DMS153 treated with DMSO at 0.1 percent for 48 hours (cell line): Measurements from ENCODE around the gene SPDYA.
"Not testable (repeated sequence)": the region's sequence is repeated elsewhere in the genome, so short reads cannot be mapped to it uniquely, and the experiment has no call there.

Experiments used
- DNase-seq: peaks from one replicate; lab custom pipeline; 2025; ENCODE audit not compliant: unreplicated experiment; lab: John Stamatoyannopoulos, UW

SPDYA gene

DNA sequence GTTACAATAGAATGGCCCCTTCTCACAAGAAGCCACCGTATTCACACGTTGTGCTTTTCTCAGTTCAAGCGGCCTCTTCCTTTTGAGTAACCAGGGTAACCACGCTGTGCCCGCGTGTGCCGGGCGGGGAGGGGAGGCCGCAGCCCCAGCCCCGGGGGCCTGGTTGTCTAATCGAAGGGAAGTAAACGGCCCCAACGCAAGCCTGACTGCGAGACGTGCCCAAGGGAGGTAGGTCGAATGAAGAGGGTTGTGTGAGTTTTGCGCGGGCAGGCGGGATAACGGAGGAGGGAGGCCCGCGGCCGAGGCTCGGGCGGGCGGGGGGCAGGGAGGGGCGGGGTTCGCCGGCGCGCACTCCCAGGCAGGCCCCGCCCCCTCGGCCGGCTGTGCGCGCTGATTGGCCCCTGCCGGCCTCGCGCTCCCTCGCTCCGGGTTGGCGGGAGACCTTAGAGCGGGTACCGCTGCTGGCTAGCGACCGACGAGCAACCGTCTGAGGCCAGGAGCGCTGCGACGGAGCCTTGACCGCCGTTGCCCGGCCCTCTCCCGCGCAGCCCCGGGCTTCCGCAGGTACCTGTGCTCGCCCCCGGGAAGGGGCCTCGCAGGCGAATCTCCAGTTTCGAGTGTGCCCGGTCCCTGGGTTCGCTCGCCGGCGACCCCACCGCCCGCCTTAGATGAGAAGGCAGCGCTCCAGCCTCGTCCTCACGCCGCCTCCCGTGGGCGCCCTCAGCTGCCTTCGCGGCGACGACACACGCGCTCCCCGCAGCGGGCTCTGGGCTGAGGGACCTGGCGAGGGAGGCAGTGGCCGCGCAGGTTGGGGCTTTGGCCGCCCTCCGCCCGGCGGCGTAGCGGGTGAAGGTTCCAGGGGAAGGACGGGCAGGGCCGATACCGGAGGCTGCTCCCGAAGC is at the start of gene SPDYA:
SPDYA (plus strand) TSS at position 451 of the 902 bp plus-strand sequence. CDS start 5,181 bp downstream, outside the sequence.
- DNase-seq, result peak; percentile 14

DNA sequence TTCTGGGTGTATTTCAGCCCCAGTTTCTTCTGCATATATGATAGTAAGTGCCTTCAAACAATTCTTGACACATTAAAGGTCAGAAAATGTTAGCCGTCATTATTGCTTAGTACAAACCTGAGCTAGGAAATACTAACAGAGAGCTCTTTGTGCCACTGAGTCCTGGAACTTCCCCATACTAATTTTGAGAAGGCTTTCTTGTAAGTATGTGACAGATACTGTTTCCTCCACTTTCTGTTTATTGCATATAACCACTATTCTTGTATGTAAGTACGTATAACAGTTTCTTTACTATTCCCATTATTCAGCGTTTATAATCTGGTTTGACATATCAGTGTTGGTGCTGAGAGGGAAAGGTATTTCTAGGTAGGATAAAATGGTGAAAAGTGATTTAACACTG is 49.2 kb upstream of the SPDYA start:
- no peak for DNase-seq

DNA sequence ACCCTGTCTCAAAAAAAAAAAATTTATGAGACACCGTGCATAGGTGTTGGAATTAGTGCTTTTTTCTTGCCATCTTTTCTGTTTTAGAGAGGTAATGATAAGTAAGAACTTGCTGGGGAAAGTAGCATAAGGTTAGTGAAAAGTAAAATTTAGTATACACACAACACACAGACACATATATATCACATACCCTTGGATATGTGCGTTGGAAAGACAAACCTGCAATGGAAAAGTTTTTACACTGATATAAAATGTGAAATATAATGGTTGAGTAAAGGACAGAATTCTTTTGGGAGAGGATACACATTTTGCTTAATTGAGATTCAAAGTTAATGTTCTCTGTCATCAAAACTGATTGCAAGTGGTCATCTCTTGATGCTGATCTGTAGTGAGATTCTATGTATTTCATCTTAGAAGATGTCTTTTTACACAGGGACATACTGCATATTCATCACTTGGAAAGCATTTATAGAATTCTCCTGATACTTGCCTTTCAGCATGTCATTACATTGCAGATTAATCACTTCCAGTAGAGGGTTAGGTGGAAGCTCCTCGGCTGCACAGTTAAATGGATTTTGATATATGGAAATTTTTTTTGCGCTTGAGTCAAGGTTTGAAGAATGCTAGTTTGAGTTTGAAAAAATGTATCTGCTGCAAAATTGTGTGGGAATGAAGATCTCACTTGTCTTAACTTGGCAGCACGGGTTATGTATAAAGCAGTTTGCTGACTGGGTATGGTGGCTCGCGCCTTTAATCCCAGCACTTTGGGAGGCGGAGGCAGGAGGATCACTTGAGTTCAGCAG is 45.5 kb upstream of the SPDYA start:
- DNase-seq, result no peak

DNA sequence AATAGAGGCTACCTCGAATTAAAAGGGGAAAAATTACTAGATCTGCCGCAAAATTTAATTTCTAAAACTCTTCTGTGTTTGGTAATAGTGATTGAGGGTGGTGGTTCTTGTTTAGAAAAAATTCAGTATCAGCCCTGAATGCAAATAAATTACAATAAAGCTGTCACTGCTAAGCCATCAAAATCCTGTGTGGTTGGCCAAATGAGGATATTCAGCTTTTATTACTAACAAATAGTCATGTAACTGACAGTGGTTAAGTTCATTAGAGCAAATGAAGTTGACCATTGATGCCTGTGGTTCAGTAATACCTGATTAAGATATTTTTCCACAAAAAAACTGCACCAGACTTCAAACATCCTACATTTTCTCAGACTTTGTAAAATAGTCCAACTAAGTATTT is 44.6 kb upstream of the SPDYA start:
- no peak for DNase-seq

DNA sequence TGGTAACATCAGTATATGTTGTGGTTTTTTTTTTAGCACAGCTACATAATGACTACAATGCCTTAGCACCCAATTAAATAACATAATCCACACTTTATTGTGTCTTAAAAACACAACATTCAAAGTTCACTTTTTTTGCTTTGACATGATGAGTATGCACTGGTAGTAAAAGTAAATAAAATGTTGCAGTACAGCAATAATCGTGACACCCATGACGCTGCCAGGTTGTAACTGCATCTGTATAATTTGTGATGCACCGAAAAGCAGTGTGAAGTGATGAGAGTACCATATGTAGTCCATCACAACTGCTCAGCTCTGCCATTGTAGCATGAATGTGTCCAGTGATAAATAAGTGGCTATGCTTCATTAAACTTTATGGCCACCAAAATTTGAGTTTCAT is 43.3 kb upstream of the SPDYA start:
- no peak for DNase-seq

DNA sequence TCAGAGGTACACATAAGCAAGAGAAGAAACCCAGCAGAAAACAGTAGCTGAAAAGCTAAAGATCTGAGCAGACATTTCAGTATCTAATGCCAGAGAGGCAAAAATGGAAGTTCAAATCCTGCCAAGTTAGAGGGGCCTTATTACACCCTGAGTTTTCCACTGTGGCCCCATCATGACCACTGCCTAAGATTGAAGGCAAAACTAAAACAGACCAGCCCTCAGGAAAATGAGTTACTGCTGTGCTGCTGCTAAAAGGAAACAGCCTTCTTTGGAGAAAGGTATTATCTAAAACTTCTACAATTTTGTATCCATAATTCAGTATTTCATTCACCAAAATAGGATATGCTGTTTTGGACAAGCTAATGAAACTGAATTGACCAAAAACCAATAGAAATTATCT is 42.2 kb upstream of the SPDYA start:
- no peak for DNase-seq

DNA sequence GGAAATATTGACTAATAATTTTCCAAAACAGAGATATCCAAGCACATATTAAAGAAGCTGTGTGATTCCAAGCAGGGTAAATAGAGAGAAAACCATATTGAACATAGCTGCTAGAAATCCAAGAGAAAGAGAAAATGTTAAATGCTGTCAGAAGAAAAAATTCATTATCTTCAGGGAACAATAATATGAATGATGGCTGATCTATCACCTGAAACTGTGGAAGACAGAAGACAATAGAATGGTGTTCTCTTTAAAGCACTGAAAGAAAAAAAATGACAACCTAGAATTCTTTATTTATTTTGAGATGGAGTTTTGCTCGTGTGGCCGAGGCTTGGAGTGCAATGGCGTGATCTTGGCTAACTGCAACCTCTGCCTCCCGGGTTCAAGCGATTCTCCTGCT is 41.7 kb upstream of the SPDYA start:
- no peak for DNase-seq

DNA sequence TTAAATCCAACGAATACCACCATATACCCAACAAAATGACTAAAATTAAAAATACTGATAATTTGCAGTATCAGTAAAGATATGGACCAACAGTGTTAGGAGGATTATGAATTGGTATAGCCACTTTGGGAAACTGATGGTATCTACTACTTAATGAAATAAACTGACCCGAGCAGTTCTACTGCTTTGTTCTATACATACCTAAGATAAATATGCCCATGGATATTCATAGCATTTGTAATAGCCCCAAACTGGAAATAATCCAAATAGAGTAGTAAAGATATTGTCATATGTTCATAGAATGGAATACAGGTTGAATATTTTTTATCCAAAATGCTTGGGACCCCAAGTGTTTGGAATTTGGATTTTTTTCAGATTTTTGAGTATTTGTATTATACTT is 38.3 kb upstream of the SPDYA start:
- DNase-seq, result no peak

DNA sequence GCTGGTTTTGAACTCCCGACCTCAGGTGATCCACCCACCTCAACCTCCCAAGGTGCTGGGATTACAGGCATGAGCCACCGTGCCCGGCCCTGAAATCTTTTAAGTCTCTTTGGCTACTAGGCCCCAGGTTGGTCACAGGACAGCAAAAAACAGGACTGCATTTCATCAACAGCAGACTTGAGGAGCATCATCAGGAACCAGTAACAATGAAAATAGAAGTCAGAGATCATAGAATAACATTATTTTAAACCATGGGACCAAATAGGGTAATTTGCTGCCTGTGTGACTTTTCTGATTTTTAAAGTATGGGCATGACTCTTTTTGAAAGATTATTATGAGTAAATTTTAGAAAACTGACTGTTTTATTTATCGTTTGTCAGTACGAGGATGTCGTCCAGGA is 34.2 kb upstream of the SPDYA start:
- no peak for DNase-seq

DNA sequence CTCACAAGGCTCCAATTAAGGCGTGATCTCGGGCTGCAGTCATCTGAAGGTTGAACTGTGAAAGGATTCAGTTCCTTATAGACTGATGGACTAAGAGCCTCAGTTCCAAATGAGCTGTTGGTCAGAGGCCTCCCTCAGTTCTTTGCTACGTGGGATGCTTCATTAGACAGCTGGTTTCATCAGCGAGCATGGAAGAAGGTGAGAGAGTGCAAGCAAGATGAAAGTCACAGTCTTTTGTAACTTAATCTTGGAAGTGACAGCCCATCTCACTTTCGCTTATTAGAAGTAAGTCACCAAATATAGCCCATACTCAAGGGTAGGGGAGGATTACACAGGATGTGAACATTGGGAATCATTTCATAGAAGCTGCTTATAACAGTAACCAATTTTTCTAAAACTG is 32.2 kb upstream of the SPDYA start:
- no peak for DNase-seq

DNA sequence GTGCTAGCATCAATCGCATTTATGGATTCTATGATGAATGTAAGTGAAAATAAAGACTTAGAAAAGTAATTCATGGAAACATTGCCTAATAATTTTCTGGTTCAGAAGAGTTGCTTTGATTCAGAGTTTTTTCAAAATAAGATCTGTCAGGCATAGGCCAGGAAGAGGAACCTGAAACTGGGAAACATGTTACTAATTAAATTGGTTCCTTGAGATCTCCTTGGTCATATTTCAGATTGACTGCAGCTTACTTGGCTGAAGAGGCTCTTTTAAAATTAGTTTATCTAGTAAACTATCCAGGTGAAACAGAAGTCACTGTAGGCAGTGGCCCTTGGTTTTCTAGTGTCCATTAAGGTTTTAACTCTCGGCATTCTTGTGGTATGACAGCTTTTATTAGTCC is 31.6 kb upstream of the SPDYA start:
- no peak for DNase-seq

DNA sequence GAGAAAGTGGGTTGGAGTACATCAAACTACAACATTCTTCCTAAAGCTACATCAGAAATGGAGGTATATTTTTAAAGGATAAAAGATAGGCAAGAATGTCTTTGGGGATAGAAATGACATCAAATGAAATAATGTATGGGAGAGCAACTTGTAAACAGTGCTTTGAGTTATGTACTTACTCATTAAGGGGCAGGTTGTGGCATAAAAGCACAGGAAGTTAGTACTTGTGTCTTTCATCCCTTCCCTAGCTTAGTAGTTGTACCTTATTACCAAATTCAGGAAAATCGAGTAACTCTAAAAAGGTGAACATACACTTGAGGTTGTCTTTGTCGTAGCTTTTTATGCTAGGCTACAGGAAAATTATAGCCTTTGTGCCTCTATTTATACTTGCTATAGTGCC is 30.1 kb upstream of the SPDYA start:
- peak; percentile 51 for DNase-seq

DNA sequence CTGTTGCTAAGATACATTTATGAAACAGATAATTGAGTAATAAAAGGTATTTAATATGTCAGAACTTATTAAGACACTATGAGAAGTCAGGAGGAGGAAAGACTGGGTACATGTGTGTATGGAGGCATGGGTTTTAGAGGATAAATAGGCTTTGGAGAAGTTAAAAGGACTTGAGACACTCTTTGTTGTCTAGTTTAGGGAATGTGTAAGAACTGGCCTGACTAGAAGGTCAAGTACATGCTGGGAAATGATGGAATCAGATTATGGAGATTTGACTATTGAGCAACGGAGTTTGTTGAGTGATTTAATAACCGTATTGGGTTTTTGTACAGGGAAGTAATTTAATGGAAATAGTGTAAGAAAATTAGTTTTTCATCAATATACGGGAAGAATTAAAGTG is 28.2 kb upstream of the SPDYA start:
- no peak for DNase-seq

DNA sequence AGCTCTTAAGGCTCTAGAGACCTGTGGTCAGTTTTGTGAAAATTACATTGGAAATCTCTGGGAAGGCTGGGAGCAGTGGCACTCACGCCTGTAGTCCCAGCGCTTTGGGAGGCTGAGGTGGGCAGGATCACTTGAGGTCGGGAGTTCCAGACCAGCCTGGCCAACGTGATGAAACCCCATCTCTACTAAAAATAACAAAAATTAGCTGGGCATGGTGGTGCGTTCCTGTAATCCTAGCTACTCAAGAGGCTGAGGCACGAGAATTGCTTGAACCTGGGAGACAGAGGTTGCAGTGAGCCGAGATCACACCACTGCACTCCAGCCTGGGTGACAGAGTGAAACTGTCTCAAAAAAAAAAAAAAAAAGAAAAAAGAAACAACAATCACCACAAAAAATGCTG is 26.1 kb upstream of the SPDYA start:
- not testable (repeated sequence) for DNase-seq

DNA sequence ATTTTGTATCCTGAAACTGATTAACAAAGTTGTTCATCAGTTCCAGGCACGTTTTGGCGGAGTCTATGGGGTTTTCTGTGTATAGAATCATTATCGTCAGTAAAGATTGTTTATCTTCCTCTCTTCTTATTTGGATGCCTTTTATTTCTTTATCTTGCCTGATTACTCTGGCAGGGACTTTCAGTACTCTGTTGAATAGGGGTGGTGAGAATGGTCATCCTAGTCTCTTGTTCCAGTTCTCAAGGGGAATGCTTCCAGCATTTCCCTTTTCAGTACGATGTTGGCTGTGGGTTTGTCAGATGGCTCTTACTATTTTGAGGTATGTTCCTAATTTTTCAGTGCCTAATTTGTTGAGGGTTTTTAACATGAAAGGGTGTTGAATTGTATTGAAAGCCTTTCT is 14.0 kb upstream of the SPDYA start:
- no peak for DNase-seq

DNA sequence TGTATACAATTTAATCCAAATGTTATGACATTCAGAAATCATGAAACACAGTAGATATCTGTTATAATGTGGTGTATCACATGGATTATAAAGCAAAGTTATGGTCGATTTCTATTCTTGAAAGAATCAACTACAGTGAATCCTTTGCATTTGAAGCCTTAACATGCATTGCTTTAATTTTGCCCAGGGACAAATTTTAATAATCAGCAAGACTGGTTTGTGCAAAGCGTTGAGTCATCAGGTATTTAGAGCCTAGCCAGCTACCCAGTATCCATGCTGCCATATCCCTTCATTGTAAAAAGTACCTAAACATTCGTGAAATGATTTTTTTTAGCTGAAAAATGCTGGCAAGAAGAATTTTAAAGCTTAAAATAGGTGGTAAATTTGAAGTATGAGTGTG is 8.9 kb upstream of the SPDYA start:
- DNase-seq, result no peak

DNA sequence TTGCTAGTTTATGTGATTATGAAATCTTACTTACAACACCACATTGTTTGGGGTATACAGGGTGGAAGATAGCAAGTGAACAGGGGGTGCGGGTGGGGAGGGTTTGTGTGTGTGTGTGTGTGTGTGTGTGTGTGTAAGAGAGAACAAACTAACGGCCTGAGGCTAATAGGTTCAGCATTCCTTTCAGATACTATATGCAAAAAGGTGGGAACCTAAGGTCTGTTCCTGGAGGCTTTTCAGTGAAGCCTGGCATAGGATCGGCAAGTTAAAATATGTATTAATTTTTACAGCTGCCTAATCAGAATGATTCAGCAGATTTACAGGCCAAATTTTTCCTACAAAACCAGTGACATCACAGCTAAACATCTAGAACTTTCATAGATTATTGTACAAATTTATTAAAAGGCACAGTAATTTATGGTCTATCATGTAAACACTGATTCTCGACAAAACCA is 7.6 kb upstream of the SPDYA start:
- no peak for DNase-seq

DNA sequence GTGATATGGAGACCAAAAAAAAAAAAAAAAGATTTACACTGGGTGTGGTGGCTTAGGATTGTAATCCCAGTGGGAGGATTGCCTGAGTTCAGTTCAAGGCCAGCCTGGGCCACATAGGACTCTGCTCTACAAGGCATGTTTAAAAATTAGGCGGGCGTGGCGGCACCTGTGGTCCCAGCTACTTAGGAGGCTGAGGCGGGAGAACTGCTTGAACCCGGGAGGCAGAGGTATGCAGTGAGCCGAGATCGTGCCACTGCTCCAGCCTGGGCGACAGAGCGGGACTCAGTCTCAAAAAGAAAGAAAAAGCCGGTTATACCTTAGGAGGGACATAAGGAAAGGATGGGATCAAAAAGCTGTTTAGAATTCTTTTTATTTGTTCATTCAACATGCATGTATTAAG is 707 bp upstream of the SPDYA start:
- DNase-seq, result no peak

DNA sequence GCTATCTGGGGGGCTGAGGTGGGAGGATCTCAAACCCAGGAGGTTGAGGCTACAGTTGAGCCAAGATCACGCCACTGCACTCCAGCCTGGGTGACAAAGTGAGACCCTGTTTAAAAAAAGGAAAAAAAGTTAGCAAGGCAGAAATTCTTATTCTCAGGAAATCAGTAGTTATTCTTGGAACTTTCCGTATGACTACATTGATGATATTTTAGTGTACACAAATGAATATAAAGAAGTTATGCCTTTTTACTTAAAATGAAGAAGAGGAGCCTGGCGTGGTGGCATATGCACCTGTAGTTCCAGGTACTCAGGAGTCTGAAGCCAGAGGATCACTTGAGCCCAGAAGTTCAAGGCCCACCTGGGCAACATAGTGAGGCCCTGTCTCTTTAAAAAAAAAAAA is 7.4 kb downstream of the SPDYA start:
- DNase-seq, result no peak

DNA sequence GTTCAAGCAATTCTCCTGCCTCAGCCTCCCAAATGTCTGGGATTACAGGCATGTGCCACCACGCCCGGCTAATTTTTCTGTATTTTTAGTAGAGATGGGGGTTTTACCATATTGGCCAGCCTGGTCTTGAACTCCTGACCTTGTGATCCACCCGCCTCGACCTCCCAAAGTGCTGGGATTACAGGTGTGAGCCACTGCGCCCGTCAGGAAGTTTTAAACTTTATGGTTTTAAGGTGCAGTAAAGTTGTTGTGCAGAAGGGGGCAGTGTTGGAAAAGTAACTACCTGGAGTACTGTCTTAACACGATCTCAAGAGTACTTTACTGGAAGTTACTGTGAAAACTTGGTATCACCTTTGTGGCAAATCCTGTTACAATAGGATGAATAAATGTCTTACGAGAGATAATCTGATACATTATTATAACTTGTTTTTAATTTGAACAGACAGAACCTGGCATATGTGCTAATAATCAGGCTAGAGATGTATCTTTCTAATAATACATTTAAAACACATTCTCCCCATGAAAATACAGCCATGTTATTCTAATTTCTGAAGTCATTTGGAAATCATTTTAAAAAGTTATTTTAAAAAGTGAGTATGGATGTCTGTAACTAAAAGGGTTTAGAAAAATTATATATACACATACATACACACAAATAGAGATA is 10.8 kb downstream of the SPDYA start:
- no peak for DNase-seq

DNA sequence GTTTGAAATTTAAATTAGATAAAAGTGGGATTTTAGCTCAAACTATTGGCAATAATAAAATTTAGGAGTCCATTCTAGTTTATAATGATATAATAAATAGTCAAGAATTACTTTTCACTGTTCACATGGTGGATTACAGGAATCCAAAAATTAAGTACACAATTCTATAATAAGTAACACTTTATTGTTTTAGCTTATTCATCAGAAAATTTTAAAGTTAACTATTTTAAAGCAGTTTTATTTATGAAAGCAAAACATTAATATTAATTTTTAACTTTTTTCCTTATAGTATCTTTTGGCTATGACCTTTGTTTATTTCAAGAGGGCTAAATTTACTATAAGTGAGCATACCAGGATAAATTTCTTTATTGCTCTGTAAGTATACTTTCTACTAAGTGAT is 11.4 kb downstream of the SPDYA start:
- DNase-seq, result no peak

DNA sequence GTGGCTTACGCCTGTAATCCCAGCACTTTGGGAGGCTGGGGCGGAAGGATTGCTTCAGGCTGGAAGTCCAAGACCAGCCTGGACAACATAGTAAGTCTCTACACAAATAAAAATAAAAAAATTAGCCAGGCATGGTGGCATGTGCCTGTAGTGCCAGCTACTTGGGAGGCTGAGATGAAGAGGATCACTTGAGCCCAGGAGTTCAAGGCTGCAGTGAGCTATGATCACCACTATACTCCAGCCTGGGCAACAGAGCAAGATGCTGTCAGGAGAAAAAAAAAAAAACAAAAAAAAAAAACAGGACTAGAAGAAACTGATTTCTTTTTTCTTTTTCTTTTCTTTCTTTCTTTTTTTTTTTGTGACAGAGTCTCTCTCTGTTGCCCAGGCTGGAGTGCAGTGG is 13.6 kb downstream of the SPDYA start:
- DNase-seq, result no peak
